ENCODE results near the gene ERRFI1. TPM values are rescaled to one million over a fixed set of nuclear protein-coding genes. Genes with fewer than 3 reads are reported as not detected.

ERRFI1 gene
- total RNA-seq, 4 donors from 2014 or later, result 108 to 313 (median 204) TPM

DNA sequence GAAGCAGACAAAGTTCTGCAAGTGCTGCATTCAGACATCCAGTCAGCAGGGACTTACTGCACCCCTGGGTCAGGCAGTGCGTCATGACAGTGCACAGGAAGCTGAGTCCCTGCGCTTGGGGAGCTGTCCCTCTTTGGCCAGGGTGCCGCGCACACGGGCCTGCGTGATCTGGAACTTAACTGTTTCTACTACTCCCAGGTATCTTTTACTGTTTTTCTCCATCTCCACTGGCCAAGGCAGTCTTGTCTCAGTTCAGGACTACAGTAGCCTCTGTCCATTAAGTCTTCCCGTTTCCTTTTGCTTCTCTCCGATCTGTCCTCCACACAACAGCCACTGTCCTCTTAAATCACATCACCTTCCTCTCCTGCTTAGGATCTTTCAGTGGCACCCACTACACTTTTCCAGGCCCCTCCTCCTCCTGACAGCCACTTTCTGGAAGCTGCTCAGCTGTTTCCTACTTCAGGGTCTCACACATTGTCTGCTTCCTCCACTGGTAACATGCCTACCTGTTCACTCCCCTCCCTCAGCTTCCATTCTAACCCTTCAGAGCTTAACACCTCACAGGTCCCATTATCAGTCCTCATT is 15.9 kb downstream of the ERRFI1 start:
- no peak for ATAC-seq (ENCODE audit: low FRiP score)
- no peak for DNase-seq (ENCODE audit: low spot score)
- TF ChIP-seq, protein P1, sequence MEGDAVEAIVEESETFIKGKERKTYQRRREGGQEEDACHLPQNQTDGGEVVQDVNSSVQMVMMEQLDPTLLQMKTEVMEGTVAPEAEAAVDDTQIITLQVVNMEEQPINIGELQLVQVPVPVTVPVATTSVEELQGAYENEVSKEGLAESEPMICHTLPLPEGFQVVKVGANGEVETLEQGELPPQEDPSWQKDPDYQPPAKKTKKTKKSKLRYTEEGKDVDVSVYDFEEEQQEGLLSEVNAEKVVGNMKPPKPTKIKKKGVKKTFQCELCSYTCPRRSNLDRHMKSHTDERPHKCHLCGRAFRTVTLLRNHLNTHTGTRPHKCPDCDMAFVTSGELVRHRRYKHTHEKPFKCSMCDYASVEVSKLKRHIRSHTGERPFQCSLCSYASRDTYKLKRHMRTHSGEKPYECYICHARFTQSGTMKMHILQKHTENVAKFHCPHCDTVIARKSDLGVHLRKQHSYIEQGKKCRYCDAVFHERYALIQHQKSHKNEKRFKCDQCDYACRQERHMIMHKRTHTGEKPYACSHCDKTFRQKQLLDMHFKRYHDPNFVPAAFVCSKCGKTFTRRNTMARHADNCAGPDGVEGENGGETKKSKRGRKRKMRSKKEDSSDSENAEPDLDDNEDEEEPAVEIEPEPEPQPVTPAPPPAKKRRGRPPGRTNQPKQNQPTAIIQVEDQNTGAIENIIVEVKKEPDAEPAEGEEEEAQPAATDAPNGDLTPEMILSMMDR (IDR thresholded peaks at IDR 0.05), result no peak

DNA sequence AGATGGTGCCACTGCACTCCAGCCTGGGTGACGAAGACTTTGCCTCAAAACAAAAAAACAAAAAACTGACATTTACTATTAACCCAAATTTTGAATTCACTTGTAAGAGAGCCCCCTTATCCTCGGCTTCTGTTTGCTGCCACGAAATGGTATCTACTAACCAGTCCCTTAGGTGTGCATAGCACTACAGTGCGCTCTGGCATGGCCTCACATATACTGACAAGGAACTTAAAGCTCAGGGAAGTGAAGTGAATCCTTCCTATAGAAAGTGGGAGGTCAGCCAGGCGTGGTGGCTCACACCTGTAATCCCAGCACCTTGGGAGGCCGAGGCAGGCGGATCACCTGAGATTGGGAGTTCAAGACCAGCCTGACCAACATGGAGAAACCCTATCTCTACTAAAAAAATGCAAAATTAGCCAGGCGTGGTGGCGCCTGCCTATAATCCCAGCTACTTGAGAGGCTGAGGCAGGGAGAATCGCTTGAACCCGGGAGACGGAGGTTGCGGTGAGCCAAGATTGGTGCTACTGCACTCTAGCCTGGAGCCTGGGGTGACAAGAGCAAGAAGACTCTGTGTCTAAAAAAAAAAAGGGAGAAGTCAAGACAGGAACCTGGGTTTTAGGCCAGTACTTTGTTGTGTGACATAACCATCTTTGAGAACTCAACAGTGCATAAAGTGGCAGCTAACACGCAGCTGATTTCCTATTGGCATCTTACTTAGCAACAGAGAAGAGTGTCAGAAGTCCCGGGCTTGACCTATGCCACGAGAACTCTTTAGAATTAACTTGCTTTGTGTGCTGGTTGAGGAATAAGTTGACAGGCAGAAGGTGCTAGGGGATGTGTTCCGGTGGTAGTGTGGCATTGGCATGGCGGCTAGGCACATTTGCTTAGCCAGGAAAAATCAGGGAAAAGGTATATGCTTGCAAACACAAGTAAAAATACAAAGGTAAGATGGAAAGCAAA is 16.8 kb downstream of the ERRFI1 start:
- no peak for DNase-seq (ENCODE audit: low spot score)
- ATAC-seq (ENCODE audit: low FRiP score), result no peak
- TF ChIP-seq, protein P1 (IDR thresholded peaks at IDR 0.05), result no peak

DNA sequence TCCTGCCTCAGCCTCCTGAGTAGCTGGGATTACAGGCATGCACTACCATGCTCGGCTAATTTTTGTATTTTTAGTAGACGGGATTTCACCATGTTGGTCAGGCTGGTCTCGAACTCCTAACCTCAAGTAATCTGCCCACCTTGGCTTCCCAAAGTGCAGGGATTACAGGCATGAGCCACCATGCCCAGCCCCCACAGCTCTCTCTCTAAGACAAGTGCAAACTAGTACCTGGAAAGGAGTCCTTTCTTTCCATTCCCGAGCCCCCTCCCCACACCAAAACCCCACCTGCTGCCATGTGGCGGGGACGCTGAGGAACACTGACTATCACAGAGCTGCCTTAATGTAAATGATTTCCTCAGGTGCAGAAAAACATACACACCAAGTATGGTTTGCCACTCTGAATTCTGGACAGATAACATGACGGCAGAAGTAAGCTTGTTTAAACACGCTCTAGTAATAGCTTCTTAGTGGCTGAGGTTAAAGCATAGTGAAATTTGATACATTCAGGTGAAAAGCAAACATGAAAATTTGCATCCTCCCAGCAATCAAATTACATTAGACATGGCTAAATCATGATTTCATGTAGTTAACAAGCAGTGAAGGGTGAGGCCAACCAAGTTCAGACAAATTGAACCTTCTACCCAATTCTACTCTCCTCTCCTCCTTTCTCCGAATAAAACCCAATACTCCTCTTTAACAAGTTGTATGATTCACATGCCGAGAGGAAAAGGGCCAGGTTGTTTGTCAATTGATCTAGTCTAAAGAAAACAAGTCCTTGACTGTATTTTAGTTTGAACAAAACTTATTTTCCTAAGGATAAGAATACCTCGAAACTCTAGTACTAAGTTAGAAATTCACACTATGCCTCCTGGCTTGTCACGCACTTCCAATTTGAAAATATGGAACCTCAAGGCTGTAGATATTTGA is 19.8 kb downstream of the ERRFI1 start:
- ATAC-seq (ENCODE audit: low FRiP score) (no peak), DNase-seq (ENCODE audit: low spot score) (no peak)
- TF ChIP-seq, protein P1 (IDR thresholded peaks at IDR 0.05), result no peak

DNA sequence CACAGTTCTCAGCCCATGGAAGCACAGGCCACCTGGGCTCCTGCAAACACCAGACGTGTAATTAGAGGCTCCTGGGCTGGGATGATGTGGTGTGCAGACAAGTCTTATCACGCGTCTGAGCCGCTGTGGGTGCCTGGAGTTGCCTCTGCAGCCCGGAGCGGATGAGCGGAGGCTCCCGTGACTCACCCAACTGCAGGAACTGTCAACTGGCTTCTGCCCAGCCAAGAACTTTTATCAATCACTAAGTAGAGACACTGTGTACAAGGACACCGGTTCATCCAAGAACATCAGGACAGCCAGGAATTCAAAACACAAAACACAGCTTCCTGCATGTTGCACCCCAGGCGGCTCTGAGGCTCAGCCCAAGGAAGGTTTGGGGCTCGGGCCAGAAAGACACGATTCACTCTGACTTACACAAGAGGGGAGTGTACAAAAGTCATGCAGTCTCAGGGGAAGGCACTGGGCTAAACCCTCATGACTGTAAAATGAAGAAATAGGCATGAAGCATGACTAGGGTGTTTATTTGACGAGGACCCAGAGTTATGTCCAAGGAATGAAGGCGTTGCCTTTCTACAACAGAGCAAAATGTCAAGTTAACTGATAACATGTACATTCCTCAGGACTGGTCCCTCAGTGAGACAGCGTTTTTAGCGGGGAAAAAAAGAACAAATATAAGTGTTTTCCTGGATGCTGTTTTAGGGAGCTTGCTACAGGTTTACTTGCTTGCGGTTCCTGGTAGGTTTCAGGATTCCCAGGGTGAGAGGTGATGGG is 21.1 kb downstream of the ERRFI1 start:
- TF ChIP-seq, protein P1 (IDR thresholded peaks at IDR 0.05), result no peak
- DNase-seq (ENCODE audit: low spot score) (peak; percentile 70), ATAC-seq (ENCODE audit: low FRiP score) (peak; percentile 94)

DNA sequence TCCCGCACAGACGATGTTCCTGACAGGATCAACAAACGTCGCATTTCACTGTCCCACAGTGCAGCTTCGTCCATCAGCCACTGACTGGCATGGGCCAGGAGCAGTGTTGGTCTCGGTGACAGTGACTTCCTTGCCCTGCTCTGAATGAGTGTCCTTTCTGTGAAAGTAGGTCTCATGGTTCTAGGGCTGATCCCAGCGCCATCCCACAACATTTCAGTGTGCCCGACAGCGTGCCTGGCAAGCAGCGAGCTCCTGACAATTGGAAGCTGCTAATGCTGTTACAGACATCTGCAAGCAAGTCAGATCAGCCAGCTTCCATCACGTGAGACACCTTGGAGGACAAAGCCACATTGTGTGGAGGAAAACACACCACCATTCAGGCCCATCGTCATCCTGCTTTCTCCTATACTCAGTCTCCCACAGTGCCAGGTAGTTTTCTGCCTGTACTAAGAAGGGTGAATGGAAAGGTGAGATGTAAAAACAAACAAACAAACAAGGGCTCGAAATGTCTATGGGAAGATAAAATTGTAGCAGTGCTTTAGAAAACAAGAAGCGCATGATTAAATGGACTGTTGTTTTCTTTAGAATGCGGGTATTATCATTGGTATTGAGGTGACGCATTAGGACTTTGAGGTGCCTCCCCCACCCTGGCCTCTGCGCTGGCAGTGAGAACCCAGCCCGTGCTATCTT is 21.9 kb downstream of the ERRFI1 start:
- ATAC-seq (ENCODE audit: low FRiP score) (no peak), DNase-seq (ENCODE audit: low spot score) (no peak)
- TF ChIP-seq, protein P1 (IDR thresholded peaks at IDR 0.05), result no peak
